Caco-2 (cell line): Measurements from ENCODE around the gene NPAS3. TPM values are rescaled to one million over a fixed set of nuclear protein-coding genes. Genes with fewer than 3 reads are reported as not detected.

ENCODE experiments used
- BruUV-seq: library from RNA; stranded (reverse); fragments of 400-500 nt; replicated peaks from 2 replicates; lab custom pipeline; 2021; lab: Mats Ljungman, UMichigan
- CTCF ChIA-PET: fragments of 300-600 bp; sonication (Branson Sonifier 250); formaldehyde crosslinking; loops from one replicate; lab custom pipeline; 2022; ENCODE audit warnings: antibody characterized with exemption; lab: Charles Lee
- POLR2A ChIA-PET: fragments of 300-600 bp; sonication (Branson Sonifier 250); formaldehyde crosslinking; loops from one replicate; lab custom pipeline; 2022; ENCODE audit warnings: antibody characterized with exemption; lab: Charles Lee
- DNase-seq, 2 experiments: peaks; one replicate each; pipeline versions ENCODE4 v3.0.0 to v3.0.0-alpha.2; 2020 to 2022
- H3K27me3 ChIP-seq: replicated peaks from 2 replicates; pipeline ENCODE4 v1.6.0; 2011; ENCODE audit warnings: low read length; ENCODE audit not compliant: control insufficient read depth, insufficient read depth
- H3K36me3 ChIP-seq: 2 replicates; pipeline ENCODE4 v1.5.1; 2011; ENCODE audit warnings: low read length; ENCODE audit not compliant: control insufficient read depth, insufficient read depth
- H3K4me1 ChIP-seq: fragments of 250-450 bp; sonication (Bioruptor Pico); 2 replicates; pipeline ENCODE4 v1.5.1; 2020; ENCODE audit warnings: mild to moderate bottlenecking
- H3K4me3 ChIP-seq: 2 replicates; pipeline ENCODE4 v1.5.1; 2011; ENCODE audit warnings: low read depth, mild to moderate bottlenecking, control low read depth, low read length
- H3K9me3 ChIP-seq: fragments of 250-450 bp; sonication (Bioruptor Pico); 2 replicates; pipeline ENCODE4 v1.5.1; 2020; ENCODE audit warnings: mild to moderate bottlenecking, moderate library complexity
- H3K27ac Mint-ChIP-seq: one replicate; pipeline ENCODE4 v1.8.0; 2022; ENCODE audit warnings: mixed read lengths; ENCODE audit not compliant: unreplicated experiment
- H3K27me3 Mint-ChIP-seq: one replicate; pipeline ENCODE4 v1.8.0; 2022; ENCODE audit warnings: mixed read lengths; ENCODE audit not compliant: insufficient read depth, unreplicated experiment
- H3K36me3 Mint-ChIP-seq: one replicate; pipeline ENCODE4 v1.8.0; 2022; ENCODE audit warnings: mild to moderate bottlenecking, mixed read lengths; ENCODE audit not compliant: insufficient read depth, unreplicated experiment
- H3K4me1 Mint-ChIP-seq: one replicate; pipeline ENCODE4 v1.8.0; 2022; ENCODE audit warnings: low read depth, mixed read lengths; ENCODE audit not compliant: unreplicated experiment
- H3K4me3 Mint-ChIP-seq: one replicate; pipeline ENCODE4 v1.8.0; 2022; ENCODE audit warnings: mild to moderate bottlenecking, moderate library complexity, mixed read lengths; ENCODE audit not compliant: unreplicated experiment
- H3K9me3 Mint-ChIP-seq: one replicate; pipeline ENCODE4 v1.8.0; 2022; ENCODE audit warnings: mixed read lengths; ENCODE audit not compliant: unreplicated experiment
- CTCF ChIP-seq, 2 experiments: fragments of 200-600 bp in 1 of 2; IDR thresholded peaks; 1 replicate in 1 of 2; 2 replicates in 1 of 2; pipeline versions ENCODE4 v1.5.1 to v1.8.0; 2011 to 2022; ENCODE audit warnings: antibody characterized with exemption in 1 of 2, control low read depth in 1 of 2, inconsistent platforms in 1 of 2, low read depth in 1 of 2, low read length in 1 of 2, mild to moderate bottlenecking in 1 of 2, moderate library complexity in 1 of 2; ENCODE audit not compliant: insufficient read depth in 1 of 2, severe bottlenecking in 1 of 2, unreplicated experiment in 1 of 2
- intact Hi-C: fragments of 100-400 bp; cut with micrococcal nuclease; formaldehyde crosslinking; loops from one replicate; pipeline ENCODE4 v1.10.0; 2022; ENCODE audit not compliant: unreplicated experiment
- total RNA-seq: library from RNA; stranded (reverse); gene quantifications from 2 replicates; pipeline ENCODE4 v1.2.3, GENCODE V29; 2022

The NPAS3 gene
- total RNA-seq, 1 experiment from 2014 or later, result not detected

- no peak overlapping the region for H3K4me3 Mint-ChIP-seq
- H3K36me3 Mint-ChIP-seq, result no peaks in the 10 kb centered on the region
- no peak overlapping the region for H3K27ac Mint-ChIP-seq
- no peak overlapping the region for H3K4me3 ChIP-seq
- H3K9me3 ChIP-seq, result no peaks in the 10 kb centered on the region
- H3K36me3 ChIP-seq, result no peaks in the 10 kb centered on the region
- H3K4me1 Mint-ChIP-seq, result no peaks in the 10 kb centered on the region
- peaks cover 11% of the 10 kb centered on the region for H3K27me3 Mint-ChIP-seq
- intact Hi-C loops, result no loop called here
- H3K4me1 ChIP-seq, result no peaks in the 10 kb centered on the region
- ChIA-PET CTCF (no interaction called here), POLR2A (no interaction called here)
- H3K9me3 Mint-ChIP-seq, result no peaks in the 10 kb centered on the region
- TF ChIP-seq CTCF (IDR thresholded peaks at IDR 0.05; ENCODE audit: insufficient read depth in 1 of 2, low read depth in 1 of 2, low read length in 1 of 2, severe bottlenecking in 1 of 2, unreplicated experiment in 1 of 2), result no peak
- BruUV-seq, result no TSS peak
- peak in 1 of 2 experiments; percentile 6 for DNase-seq
- no peaks in the 10 kb centered on the region; the same call in 1 of the 2 replicates for H3K27me3 ChIP-seq
Observed at GRCh38 chr14:33589334-33589733, 650.7 kb downstream of the NPAS3 start.

GRCh38 chr14:33590891-33591630 lies 652.4 kb downstream of the NPAS3 start:
- intact Hi-C loops, result no loop called here
- H3K9me3 ChIP-seq, result no peaks in the 10 kb centered on the region
- H3K27ac Mint-ChIP-seq, result no peak overlapping the region
- no TSS peak for BruUV-seq
- H3K27me3 ChIP-seq, result no peaks in the 10 kb centered on the region; the same call in 1 of the 2 replicates
- TF ChIP-seq CTCF (IDR thresholded peaks at IDR 0.05; ENCODE audit: insufficient read depth in 1 of 2, low read depth in 1 of 2, low read length in 1 of 2, severe bottlenecking in 1 of 2, unreplicated experiment in 1 of 2), result no peak
- no peaks in the 10 kb centered on the region for H3K4me1 ChIP-seq
- H3K4me1 Mint-ChIP-seq, result no peaks in the 10 kb centered on the region
- no peaks in the 10 kb centered on the region for H3K36me3 Mint-ChIP-seq
- CTCF ChIA-PET, result no interaction called here
- no peaks in the 10 kb centered on the region for H3K36me3 ChIP-seq
- no peak overlapping the region for H3K4me3 Mint-ChIP-seq
- H3K27me3 Mint-ChIP-seq, result peaks cover 8% of the 10 kb centered on the region
- POLR2A ChIA-PET, result no interaction called here
- H3K4me3 ChIP-seq, result no peak overlapping the region
- no peak for DNase-seq
- no peaks in the 10 kb centered on the region for H3K9me3 Mint-ChIP-seq

GRCh38 chr14:33592297-33592696 lies 653.6 kb downstream of the NPAS3 start:
- POLR2A ChIA-PET, result no interaction called here
- H3K27ac Mint-ChIP-seq, result no peak overlapping the region
- H3K4me1 Mint-ChIP-seq, result no peaks in the 10 kb centered on the region
- no peaks in the 10 kb centered on the region for H3K36me3 Mint-ChIP-seq
- Histone ChIP-seq H3K4me3 (no peak overlapping the region), H3K9me3 (no peaks in the 10 kb centered on the region), H3K27me3 (no peaks in the 10 kb centered on the region; the same call in 1 of the 2 replicates), H3K36me3 (no peaks in the 10 kb centered on the region), H3K4me1 (no peaks in the 10 kb centered on the region)
- peaks cover 8% of the 10 kb centered on the region for H3K27me3 Mint-ChIP-seq
- H3K4me3 Mint-ChIP-seq, result no peak overlapping the region
- no peak for TF ChIP-seq CTCF (IDR thresholded peaks at IDR 0.05; ENCODE audit: insufficient read depth in 1 of 2, low read depth in 1 of 2, low read length in 1 of 2, severe bottlenecking in 1 of 2, unreplicated experiment in 1 of 2)
- CTCF ChIA-PET, result no interaction called here
- no peak for DNase-seq
- BruUV-seq, result no TSS peak
- intact Hi-C loops, result no loop called here
- H3K9me3 Mint-ChIP-seq, result no peaks in the 10 kb centered on the region
